Measurements from ENCODE around the gene PCDHB13. TPM values are rescaled to one million over a fixed set of nuclear protein-coding genes. Genes with fewer than 3 reads are reported as not detected.

The PCDHB13 gene
- total and polyA plus RNA-seq, 2 of the 4 experiments (the other 2 are of a cell fraction), result 0.18 to 0.26 TPM

DNA sequence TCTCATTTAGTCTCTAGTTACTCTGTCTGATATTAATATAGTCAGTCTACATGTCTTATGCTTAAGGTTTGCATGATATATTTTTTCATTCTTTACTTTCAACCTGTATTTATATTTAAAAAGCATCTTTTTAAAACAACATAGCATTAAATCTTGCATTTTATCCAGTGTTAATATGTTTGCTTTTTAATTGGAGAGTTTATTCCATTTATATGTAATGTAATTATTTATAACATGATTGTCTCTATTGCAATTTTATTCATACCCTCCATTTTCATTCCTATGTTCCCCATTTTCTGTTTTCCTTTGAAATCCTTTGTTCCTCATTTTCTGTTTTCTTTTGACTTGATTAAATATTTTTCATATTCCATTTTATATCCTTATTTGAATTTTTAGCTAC lies 44.7 kb downstream of the PCDHB13 start:
- Histone ChIP-seq H2BK120ac (ENCODE audit: low read depth, low read length) (no peak overlapping the region), H3K9me3 (ENCODE audit: control insufficient read depth, insufficient read depth, low read length) (peaks cover 40% of the 10 kb centered on the region), H3K79me1 (ENCODE audit: low read depth in 1 of 2, low read length in 2 of 2) (no peaks in the 10 kb centered on the region), H3K23ac (ENCODE audit: low read depth, low read length) (no peak overlapping the region), H3K4me3 (ENCODE audit: insufficient read depth, low read depth, low read length) (no peak overlapping the region), H3K18ac (ENCODE audit: low read depth, low read length) (no peak overlapping the region), H2AK5ac (ENCODE audit: low read depth, low read length) (no peak overlapping the region), H3K27me3 (ENCODE audit: control insufficient read depth, insufficient read depth, low read length) (no peaks in the 10 kb centered on the region), H3K4ac (ENCODE audit: low read depth, low read length) (no peak overlapping the region), H3K9me1 (ENCODE audit: insufficient read depth, low read length) (no peaks in the 10 kb centered on the region), H3K4me2 (ENCODE audit: low read depth, low read length) (no peak overlapping the region), H4K91ac (ENCODE audit: insufficient read depth, low read depth, low read length) (no peak overlapping the region), H2AK9ac (replicated peaks; ENCODE audit: low read depth, low read length, poor library complexity) (no peak overlapping the region), H3K14ac (replicated peaks; ENCODE audit: low read depth, low read length) (no peak overlapping the region), H4K20me1 (ENCODE audit: insufficient read depth, low read length) (no peaks in the 10 kb centered on the region), H3K36me3 (ENCODE audit: control insufficient read depth, insufficient read depth, low read length) (no peaks in the 10 kb centered on the region), H2AFZ (replicated peaks; ENCODE audit: low read length, poor library complexity) (no peak overlapping the region), H3K56ac (ENCODE audit: extremely low read depth, insufficient read depth, low read length) (no peak overlapping the region), H3K9ac (ENCODE audit: low read depth, low read length) (no peak overlapping the region), H4K8ac (ENCODE audit: low read depth in 2 of 2, low read length in 2 of 2) (no peak overlapping the region), H3K27ac (ENCODE audit: insufficient read depth, low read length) (no peak overlapping the region), H2BK15ac (ENCODE audit: low read depth, low read length) (no peak overlapping the region), H2BK5ac (ENCODE audit: low read depth, low read length, poor library complexity, severe bottlenecking) (no peak overlapping the region), H2BK20ac (ENCODE audit: low read depth, low read length) (no peak overlapping the region), H4K5ac (ENCODE audit: low read depth, low read length) (no peak overlapping the region), H3K4me1 (ENCODE audit: control insufficient read depth, insufficient read depth, low read length) (no peaks in the 10 kb centered on the region)
- dilution Hi-C loops (cut with HindIII; ENCODE audit: low sequenced_read_pairs, unreplicated experiment) (no loop called here), in situ Hi-C loops (cut with MboI; ENCODE audit: low sequenced_read_pairs) (no loop called here), intact Hi-C loops (cut with micrococcal nuclease) (no loop called here)
- no peak for ATAC-seq (ENCODE audit: low read depth)
- ChIA-PET CTCF (no interaction called here), POLR2A (ENCODE audit: unreplicated experiment) (no interaction called here)
- TF ChIP-seq SMC3 (IDR thresholded peaks at IDR 0.05; ENCODE audit: low read depth, low read length) (no peak), BHLHE40 (IDR thresholded peaks at IDR 0.05; ENCODE audit: low read depth, low read length) (no peak), MAZ (IDR thresholded peaks at IDR 0.05; ENCODE audit: borderline replicate concordance, low read depth, low read length) (no peak), NFE2L2 (IDR thresholded peaks at IDR 0.05; ENCODE audit: low read depth, low read length) (no peak), RAD21 (IDR thresholded peaks at IDR 0.05; ENCODE audit: low read length) (no peak), MAFK (IDR thresholded peaks at IDR 0.05; ENCODE audit: low read depth, low read length) (no peak), CHD1 (IDR thresholded peaks at IDR 0.05; ENCODE audit: low read depth, low read length) (no peak), POLR2A (IDR thresholded peaks at IDR 0.05; ENCODE audit: low read depth, low read length) (no peak), CEBPB (IDR thresholded peaks at IDR 0.05; ENCODE audit: low read depth, low read length) (no peak), MXI1 (IDR thresholded peaks at IDR 0.05; ENCODE audit: borderline replicate concordance, low read depth, low read length) (no peak), RFX5 (IDR thresholded peaks at IDR 0.05; ENCODE audit: low read depth, low read length) (no peak), FOS (IDR thresholded peaks at IDR 0.05; ENCODE audit: low read depth, low read length) (no peak)
- TF ChIP-seq, protein P1, sequence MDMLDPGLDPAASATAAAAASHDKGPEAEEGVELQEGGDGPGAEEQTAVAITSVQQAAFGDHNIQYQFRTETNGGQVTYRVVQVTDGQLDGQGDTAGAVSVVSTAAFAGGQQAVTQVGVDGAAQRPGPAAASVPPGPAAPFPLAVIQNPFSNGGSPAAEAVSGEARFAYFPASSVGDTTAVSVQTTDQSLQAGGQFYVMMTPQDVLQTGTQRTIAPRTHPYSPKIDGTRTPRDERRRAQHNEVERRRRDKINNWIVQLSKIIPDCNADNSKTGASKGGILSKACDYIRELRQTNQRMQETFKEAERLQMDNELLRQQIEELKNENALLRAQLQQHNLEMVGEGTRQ (IDR thresholded peaks at IDR 0.05; ENCODE audit: low read depth, low read length), result no peak
- TF ChIP-seq, protein P2, sequence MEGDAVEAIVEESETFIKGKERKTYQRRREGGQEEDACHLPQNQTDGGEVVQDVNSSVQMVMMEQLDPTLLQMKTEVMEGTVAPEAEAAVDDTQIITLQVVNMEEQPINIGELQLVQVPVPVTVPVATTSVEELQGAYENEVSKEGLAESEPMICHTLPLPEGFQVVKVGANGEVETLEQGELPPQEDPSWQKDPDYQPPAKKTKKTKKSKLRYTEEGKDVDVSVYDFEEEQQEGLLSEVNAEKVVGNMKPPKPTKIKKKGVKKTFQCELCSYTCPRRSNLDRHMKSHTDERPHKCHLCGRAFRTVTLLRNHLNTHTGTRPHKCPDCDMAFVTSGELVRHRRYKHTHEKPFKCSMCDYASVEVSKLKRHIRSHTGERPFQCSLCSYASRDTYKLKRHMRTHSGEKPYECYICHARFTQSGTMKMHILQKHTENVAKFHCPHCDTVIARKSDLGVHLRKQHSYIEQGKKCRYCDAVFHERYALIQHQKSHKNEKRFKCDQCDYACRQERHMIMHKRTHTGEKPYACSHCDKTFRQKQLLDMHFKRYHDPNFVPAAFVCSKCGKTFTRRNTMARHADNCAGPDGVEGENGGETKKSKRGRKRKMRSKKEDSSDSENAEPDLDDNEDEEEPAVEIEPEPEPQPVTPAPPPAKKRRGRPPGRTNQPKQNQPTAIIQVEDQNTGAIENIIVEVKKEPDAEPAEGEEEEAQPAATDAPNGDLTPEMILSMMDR (conservative IDR thresholded peaks at IDR 0.05; ENCODE audit: low read depth, low read length), result no peak
- TF ChIP-seq, protein P3, sequence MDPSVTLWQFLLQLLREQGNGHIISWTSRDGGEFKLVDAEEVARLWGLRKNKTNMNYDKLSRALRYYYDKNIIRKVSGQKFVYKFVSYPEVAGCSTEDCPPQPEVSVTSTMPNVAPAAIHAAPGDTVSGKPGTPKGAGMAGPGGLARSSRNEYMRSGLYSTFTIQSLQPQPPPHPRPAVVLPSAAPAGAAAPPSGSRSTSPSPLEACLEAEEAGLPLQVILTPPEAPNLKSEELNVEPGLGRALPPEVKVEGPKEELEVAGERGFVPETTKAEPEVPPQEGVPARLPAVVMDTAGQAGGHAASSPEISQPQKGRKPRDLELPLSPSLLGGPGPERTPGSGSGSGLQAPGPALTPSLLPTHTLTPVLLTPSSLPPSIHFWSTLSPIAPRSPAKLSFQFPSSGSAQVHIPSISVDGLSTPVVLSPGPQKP (IDR thresholded peaks at IDR 0.05; ENCODE audit: borderline replicate concordance, low read depth, low read length), result no peak
- DNase-seq, result no peak
- no TSS peak for BruUV-seq (replicated peaks)
